Natural killer cell treated with Interleukin-12 subunit alpha and Interleukin-12 subunit beta and Interleukin-15 and Interleukin-18, amount 100 ng/mL, for 72 hours (primary cell): ENCODE measurements around the gene ABHD12B. TPM values are rescaled to one million over a fixed set of nuclear protein-coding genes. Genes with fewer than 3 reads are reported as not detected.
A peak's percentile ranks its signal among the peaks of the same experiment; 100 is the strongest.

ENCODE experiments used
- ATAC-seq, 2 donors: fragments of 150-1000 bp; cut with Tn5 transposase in 1 of 2; sonication (Bioruptor Pico), chemical (Tn5 transposase) in 1 of 2; 2 replicates each; pipeline ENCODE4 v1.10.0; 2021
- DNase-seq: peaks from one replicate; pipeline ENCODE4 v3.0.0; 2022; ENCODE audit warnings: low spot score
- H3K27ac Mint-ChIP-seq, 2 donors: 1 replicate in 1 of 2; 2 replicates in 1 of 2; pipeline ENCODE4 v1.8.0; 2022; ENCODE audit warnings: mixed read lengths in 2 of 2, mild to moderate bottlenecking in 1 of 2, moderate library complexity in 1 of 2
- H3K27me3 Mint-ChIP-seq, 2 donors: 1 replicate in 1 of 2; 2 replicates in 1 of 2; pipeline ENCODE4 v1.8.0; 2022; ENCODE audit warnings: mixed read lengths in 2 of 2
- H3K36me3 Mint-ChIP-seq: one replicate; pipeline ENCODE4 v1.8.0; 2022; ENCODE audit warnings: mixed read lengths
- H3K4me1 Mint-ChIP-seq, 2 donors: 1 replicate in 1 of 2; 2 replicates in 1 of 2; pipeline ENCODE4 v1.8.0; 2022; ENCODE audit warnings: low read depth in 2 of 2, mixed read lengths in 2 of 2, mild to moderate bottlenecking in 1 of 2
- H3K4me3 Mint-ChIP-seq: one replicate; pipeline ENCODE4 v1.8.0; 2022; ENCODE audit warnings: mixed read lengths
- H3K9me3 Mint-ChIP-seq: 2 replicates; pipeline ENCODE4 v1.8.0; 2022; ENCODE audit warnings: mixed read lengths
- total RNA-seq, 2 donors: library from RNA; stranded (reverse); gene quantifications; one replicate each; pipeline ENCODE4 v1.2.3, GENCODE V29; 2022

The ABHD12B gene, protein sequence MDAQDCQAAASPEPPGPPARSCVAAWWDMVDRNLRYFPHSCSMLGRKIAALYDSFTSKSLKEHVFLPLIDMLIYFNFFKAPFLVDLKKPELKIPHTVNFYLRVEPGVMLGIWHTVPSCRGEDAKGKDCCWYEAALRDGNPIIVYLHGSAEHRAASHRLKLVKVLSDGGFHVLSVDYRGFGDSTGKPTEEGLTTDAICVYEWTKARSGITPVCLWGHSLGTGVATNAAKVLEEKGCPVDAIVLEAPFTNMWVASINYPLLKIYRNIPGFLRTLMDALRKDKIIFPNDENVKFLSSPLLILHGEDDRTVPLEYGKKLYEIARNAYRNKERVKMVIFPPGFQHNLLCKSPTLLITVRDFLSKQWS
- under 1 TPM in 1 of 2 donors, not detected in 1; 0.73 TPM for total RNA-seq

- DNase-seq, result no peak
- Mint-ChIP-seq H3K4me1 (peaks cover 6 to 13% of the 10 kb centered on the region in 2 donors), H3K4me3 (no peak within 1 kb of the TSS), H3K36me3 (no peaks in the 10 kb centered on the region), H3K27ac (no peak within 1 kb of the TSS), H3K27me3 (peaks cover 63 to 80% of the 10 kb centered on the region in 2 donors), H3K9me3 (no peaks in the 10 kb centered on the region)
- peak; percentile 31 to 55 for ATAC-seq
These were observed at the start of gene ABHD12B for GRCh38 chr14:50871914-50872732. Gene ABHD12B (plus strand): TSS chr14:50872053. CDS start chr14:50872175, 122 bp downstream.

DNA sequence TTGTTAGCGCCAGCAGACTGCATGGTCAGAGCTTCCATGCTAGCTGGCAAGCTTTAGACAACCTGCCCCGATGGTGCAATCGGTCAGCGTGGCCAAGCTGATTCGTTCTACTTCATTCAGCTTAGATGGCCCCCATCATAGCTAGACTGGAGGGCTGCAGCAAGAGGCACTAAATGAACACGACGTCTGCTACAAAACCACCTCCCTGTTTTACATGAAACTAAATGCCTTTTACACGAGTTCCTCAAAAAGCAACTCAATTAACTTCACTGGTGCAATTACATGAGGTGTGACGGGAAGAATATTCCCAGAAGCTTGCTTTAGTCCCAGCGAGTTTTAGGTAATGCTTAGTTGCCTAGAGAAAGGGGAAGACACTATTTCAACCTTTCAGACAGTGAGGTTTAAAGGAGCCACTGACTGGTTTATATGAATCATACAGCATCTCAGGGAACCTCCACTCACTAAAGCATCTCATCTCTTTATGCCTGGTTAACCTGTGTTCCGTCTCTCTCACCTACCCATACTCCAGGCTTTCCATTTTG is 49.3 kb upstream of the ABHD12B start:
- H3K9me3 Mint-ChIP-seq, result no peaks in the 10 kb centered on the region
- H3K4me3 Mint-ChIP-seq, result peak overlapping the region; percentile 84
- peak overlapping the region; percentile 78 to 88 for H3K27ac Mint-ChIP-seq
- no peaks in the 10 kb centered on the region for H3K27me3 Mint-ChIP-seq
- DNase-seq, result no peak
- peaks cover 8% of the 10 kb centered on the region for H3K36me3 Mint-ChIP-seq
- H3K4me1 Mint-ChIP-seq, result peaks cover 64 to 67% of the 10 kb centered on the region in 2 donors
- ATAC-seq, result no peak

DNA sequence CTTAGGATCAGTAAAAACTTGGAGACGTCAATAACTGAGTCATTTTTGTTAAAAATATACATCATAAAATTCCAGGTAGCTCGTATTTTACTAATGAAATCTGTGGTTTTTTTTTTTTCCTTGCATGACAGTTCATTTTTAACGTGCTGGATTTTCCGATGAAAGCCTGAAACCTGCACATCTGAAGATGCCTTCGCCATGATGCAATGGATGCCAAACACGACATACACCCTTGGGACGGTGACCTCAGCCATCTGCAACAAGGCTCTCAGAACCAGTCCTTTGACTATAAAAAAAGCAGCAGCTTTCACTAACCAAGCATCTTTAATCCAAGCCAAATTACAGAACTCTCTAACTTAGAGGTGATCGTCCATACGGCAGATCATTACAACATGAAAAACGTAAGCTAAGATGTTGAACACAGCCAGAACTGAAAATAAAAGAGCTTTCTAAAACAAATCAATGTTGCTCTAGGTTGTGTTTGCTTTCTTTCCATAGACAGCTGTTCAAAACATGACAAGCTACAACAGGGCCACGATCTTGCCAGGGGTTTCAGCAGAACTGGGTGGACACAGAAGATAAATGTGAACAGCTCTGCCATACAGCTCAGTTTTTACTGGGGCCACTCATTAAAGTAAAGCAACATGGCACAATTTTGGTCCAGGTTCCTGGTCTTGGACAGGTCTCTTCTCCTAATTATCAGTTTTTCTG is 48.6 kb upstream of the ABHD12B start:
- peak overlapping the region; percentile 84 for H3K4me3 Mint-ChIP-seq
- H3K4me1 Mint-ChIP-seq, result peaks cover 64 to 67% of the 10 kb centered on the region in 2 donors
- DNase-seq (no peak), ATAC-seq (no peak)
- peaks cover 8% of the 10 kb centered on the region for H3K36me3 Mint-ChIP-seq
- no peaks in the 10 kb centered on the region for H3K9me3 Mint-ChIP-seq
- no peaks in the 10 kb centered on the region for H3K27me3 Mint-ChIP-seq
- peak overlapping the region; percentile 78 to 88 for H3K27ac Mint-ChIP-seq

- DNase-seq, result no peak
- H3K36me3 Mint-ChIP-seq, result peaks cover 8% of the 10 kb centered on the region
- no peaks in the 10 kb centered on the region for H3K27me3 Mint-ChIP-seq
- H3K4me1 Mint-ChIP-seq, result peaks cover 67 to 69% of the 10 kb centered on the region in 2 donors
- peak in 1 of 2 donors; percentile 39 for ATAC-seq
- peak overlapping the region; percentile 84 for H3K4me3 Mint-ChIP-seq
- no peaks in the 10 kb centered on the region for H3K9me3 Mint-ChIP-seq
- H3K27ac Mint-ChIP-seq, result peak overlapping the region; percentile 78 to 88
These were observed 47.9 kb upstream of the ABHD12B start for GRCh38 chr14:50823762-50824636.

DNA sequence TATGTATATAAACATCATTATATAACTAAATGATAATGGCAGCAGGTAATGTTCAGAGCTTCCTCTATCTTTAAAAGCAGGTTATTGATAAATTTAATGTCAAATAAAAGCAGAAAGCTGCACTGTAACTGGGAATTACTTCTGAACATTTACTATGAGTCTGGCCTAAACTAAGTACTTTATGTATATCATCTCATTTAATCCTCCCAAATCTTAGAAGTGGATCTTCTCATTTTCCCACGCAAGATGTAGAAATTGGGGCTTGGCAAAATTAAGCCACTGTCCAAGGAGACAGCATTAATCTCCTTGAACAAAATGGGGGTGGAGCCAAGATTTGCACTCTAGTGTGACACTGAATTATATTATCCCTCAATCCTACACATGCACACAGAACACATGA is 46.5 kb upstream of the ABHD12B start:
- Mint-ChIP-seq H3K4me3 (no peak overlapping the region), H3K9me3 (no peaks in the 10 kb centered on the region), H3K36me3 (peaks cover 4% of the 10 kb centered on the region), H3K4me1 (peaks cover 66 to 70% of the 10 kb centered on the region in 2 donors), H3K27me3 (no peaks in the 10 kb centered on the region), H3K27ac (no peak overlapping the region)
- DNase-seq (no peak), ATAC-seq (no peak)

DNA sequence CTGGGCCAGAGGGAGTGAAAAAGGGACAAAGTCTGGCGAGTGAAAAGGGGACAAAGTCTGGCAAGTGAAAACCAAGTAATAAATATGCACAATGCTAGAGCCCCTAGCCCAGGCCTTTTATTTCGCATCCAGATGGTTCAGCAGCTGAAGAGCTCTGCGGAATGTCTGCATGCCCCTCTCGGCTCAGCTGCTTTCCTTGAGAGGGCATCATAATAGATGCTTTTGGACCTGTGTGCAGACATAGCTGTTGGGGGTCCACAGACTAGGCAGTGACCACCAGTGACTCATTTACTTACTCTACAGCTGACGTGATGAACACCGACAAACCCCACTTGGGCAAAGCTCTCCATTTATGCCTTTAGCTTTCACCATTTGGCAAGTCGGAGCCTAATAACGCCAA is 45.2 kb upstream of the ABHD12B start:
- H3K36me3 Mint-ChIP-seq, result no peaks in the 10 kb centered on the region
- peaks cover 57 to 63% of the 10 kb centered on the region in 2 donors for H3K4me1 Mint-ChIP-seq
- no peak overlapping the region for H3K27ac Mint-ChIP-seq

DNA sequence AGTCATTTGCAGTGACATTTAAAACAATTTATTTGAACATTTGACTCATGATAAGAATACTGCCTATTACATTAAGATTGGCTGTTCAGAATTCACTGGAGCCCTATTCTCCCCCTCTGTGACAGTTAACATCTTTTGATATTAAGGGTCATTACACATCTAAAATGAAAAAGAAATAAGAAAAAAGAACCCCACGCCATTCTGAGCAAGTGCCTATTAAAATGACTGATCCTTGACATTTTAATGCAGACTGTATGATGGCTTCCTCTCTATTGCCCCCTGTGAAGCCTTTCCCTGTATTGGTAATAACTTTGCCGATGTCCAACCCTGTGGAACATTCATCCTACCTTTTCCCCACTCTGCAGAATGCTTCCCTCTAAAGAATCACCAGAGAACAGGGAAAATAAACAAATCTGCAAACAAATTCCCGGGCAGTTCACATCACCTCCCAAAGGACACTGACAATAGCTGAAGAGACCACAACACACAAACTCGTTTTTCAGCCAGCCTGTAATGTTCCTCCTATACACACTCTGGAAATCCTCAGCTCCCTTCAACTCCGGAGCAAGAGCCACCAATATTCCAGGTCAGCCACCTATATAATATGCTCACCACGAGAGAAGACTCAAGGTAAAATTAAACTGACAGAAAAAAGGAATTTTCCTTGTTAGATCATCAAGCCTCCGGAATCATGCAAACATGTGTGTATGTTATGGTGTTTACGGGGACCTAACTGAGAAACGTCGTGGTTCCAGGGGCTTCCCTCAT is 42.9 kb upstream of the ABHD12B start:
- H3K27me3 Mint-ChIP-seq, result no peaks in the 10 kb centered on the region
- no peaks in the 10 kb centered on the region for H3K36me3 Mint-ChIP-seq
- no peaks in the 10 kb centered on the region for H3K9me3 Mint-ChIP-seq
- peak overlapping the region; percentile 5 to 9 for H3K27ac Mint-ChIP-seq
- DNase-seq, result no peak
- H3K4me1 Mint-ChIP-seq, result peaks cover 39 to 44% of the 10 kb centered on the region in 2 donors
- peak overlapping the region; percentile 86 for H3K4me3 Mint-ChIP-seq
- ATAC-seq, result no peak

More for the DNA sequence above, 45.2 kb upstream of the ABHD12B start:
- H3K4me3 Mint-ChIP-seq, result no peak overlapping the region
- ATAC-seq (no peak), DNase-seq (no peak)
- no peaks in the 10 kb centered on the region for H3K27me3 Mint-ChIP-seq
- no peaks in the 10 kb centered on the region for H3K9me3 Mint-ChIP-seq

DNA sequence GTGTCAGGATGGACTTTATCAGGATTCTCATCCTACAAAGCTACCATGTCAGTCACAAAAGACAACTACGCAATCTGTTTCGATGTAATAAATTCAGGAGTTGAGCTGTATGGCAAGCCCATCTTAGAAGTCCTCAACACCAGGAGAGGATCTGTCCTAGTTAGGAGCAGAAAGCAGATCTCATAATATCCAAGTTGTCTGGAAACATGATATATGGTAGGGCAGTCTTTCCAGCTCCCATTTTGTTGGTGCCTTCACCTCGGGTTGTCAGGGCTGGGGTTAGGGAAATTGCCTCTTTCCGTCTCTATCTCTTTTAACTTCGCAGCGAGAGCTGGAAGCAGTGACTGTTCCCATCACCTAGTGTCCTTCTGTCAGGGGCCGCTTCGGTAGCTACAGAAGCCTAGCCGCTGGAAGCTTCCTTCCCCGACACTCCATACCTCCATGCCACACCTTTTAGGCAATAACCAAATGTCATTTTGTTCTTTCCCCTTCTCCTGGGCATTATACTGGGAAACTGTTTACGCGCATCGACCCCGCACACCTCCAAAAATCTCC is 42.3 kb upstream of the ABHD12B start:
- no peak for ATAC-seq
- no peak for DNase-seq
- peaks cover 32 to 38% of the 10 kb centered on the region in 2 donors for H3K4me1 Mint-ChIP-seq
- H3K36me3 Mint-ChIP-seq, result no peaks in the 10 kb centered on the region
- peaks cover 0 to 3% of the 10 kb centered on the region in 2 donors for H3K27me3 Mint-ChIP-seq
- peak overlapping the region; percentile 86 for H3K4me3 Mint-ChIP-seq
- H3K27ac Mint-ChIP-seq, result peak overlapping the region; percentile 22 to 44
- no peaks in the 10 kb centered on the region for H3K9me3 Mint-ChIP-seq

DNA sequence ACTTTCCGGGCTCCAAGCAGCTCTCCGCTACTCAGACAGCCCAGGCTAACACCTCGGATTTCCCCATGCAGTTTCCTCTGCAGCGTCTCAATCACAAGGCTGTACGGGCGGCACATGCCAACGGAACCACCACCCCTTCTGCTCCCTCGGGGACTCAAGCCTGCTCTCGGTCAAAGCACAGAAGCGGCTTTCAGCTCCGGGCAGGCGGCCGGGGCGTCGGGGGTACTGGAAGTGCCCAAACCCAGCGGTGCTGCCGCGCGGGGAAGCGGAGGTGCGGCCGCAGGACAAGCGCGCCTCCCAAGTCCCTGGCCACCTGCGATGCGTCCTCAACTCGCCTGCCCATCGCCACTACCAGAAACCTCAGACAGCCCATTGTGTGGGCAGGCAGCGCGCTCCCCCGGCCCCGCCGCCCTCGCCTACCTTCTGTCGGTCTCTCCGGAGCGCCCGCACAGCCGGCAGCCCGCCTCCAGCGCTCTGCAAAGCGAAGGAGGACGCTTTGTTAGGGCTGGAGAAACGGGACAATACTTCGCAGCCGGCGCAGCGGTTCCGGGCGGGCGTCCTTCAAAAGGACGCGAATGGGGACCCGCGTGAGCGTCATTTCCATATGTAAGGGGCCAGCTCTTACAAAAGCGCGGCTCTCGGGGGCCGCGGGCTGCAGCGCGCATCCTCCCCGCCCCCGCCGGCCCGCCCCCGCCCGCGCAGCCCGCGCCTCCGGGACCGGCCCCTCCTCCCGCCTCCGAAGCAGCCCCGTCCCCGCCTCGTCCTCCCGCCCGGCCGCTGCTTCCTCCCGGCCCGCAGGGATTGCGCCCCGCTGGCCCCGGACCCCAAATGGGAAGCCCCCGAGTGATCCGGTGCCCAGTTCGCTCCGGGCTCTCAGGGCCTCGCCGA is 41.6 kb upstream of the ABHD12B start:
- Mint-ChIP-seq H3K9me3 (no peaks in the 10 kb centered on the region), H3K27me3 (peaks cover 0 to 3% of the 10 kb centered on the region in 2 donors), H3K36me3 (no peaks in the 10 kb centered on the region), H3K27ac (peak overlapping the region; percentile 22 to 44), H3K4me1 (peaks cover 30 to 39% of the 10 kb centered on the region in 2 donors), H3K4me3 (peak overlapping the region; percentile 86)
- ATAC-seq (peak; percentile 73 to 77), DNase-seq (peak; percentile 81)

DNA sequence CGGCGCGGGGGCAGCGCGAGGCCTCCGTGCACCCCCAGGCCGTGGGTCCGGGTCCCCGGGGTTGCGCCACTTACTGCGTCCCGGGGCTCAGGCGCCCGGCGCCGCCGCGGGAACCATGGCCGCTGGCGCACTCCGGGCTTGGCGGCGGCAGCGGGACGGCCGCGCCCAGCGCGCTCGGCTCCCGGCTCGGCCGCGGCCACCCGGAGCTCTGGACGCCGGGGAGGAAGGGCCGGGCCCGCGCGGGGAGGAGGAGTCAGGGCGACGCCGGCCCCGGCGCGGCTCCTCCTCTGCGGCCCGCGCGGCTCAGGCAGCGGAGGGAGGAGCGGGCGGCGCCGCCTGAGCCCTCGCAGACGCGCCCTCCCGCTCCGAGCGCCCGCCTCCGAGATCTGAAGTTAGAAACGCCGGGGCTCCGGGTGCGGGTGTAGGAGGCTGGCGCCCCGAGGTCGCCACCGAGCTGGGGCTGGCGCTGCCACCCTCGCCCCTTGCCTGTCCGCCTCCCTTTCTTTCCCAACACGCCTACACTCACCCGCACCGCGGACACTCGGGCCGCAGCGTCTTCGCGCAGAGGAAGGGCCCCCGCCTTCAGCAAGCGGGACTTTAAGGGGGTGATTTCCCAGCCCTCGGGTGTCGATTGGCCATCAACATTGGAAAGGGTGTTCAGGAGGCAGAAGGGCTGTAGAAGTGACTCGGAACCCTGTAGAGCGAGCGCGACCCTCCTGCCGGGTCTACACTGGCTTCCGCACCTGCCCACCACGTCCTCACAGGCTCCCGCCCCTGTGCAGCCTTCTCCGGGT is 40.7 kb upstream of the ABHD12B start, which contains the start of gene NIN:
Gene NIN, minus strand, starts transcription at position 231 of the 794 bp plus-strand sequence. CDS start 9,106 bp downstream, outside the sequence.
- H3K27me3 Mint-ChIP-seq, result peaks cover 0 to 3% of the 10 kb centered on the region in 2 donors
- peak within 1 kb of the TSS; percentile 79 to 90 for H3K27ac Mint-ChIP-seq
- no peaks in the 10 kb centered on the region for H3K36me3 Mint-ChIP-seq
- DNase-seq (peak; percentile 83), ATAC-seq (peak; percentile 95 to 96)
- peaks cover 35 to 39% of the 10 kb centered on the region in 2 donors for H3K4me1 Mint-ChIP-seq
- H3K9me3 Mint-ChIP-seq, result no peaks in the 10 kb centered on the region
- peak within 1 kb of the TSS; percentile 94 for H3K4me3 Mint-ChIP-seq
